GM12891 (cell line): ENCODE data around the gene UBE2M.
"Not testable (repeated sequence)": the region's sequence is repeated elsewhere in the genome, so short reads cannot be mapped to it uniquely, and the experiment has no call there.

Experiments used
- DNase-seq: peaks from one replicate; pipeline ENCODE4 v3.0.0; 2011; ENCODE audit warnings: low spot score; ENCODE audit not compliant: insufficient read length
- FAIRE-seq: peaks from 2 replicates; lab custom pipeline; 2011; peaks lifted over from hg19 to GRCh38; lab: Jason Lieb, UNC
- PAX5 ChIP-seq: IDR thresholded peaks from 2 replicates; pipeline ENCODE4 v1.6.1; 2011; ENCODE audit warnings: low read length, moderate library complexity, mild to moderate bottlenecking; ENCODE audit not compliant: insufficient read depth, severe bottlenecking
- POLR2A ChIP-seq: IDR thresholded peaks from 2 replicates; pipeline ENCODE4 v1.6.1; 2011; ENCODE audit warnings: low read depth, low read length, control low read depth
- POLR2AphosphoS5 ChIP-seq: IDR thresholded peaks from 2 replicates; pipeline ENCODE4 v1.6.1; 2011; ENCODE audit warnings: low read depth, low read length, control low read depth
- POU2F2 ChIP-seq: IDR thresholded peaks from 2 replicates; pipeline ENCODE4 v1.6.1; 2011; ENCODE audit warnings: low read depth, mild to moderate bottlenecking, control low read depth, low read length, moderate library complexity
- SPI1 ChIP-seq: IDR thresholded peaks from 2 replicates; pipeline ENCODE4 v1.6.1; 2011; ENCODE audit warnings: low read depth, low read length, control low read depth
- TAF1 ChIP-seq: IDR thresholded peaks from 2 replicates; pipeline ENCODE4 v1.6.1; 2011; ENCODE audit warnings: low read depth, low read length, control low read depth

Gene UBE2M

DNA sequence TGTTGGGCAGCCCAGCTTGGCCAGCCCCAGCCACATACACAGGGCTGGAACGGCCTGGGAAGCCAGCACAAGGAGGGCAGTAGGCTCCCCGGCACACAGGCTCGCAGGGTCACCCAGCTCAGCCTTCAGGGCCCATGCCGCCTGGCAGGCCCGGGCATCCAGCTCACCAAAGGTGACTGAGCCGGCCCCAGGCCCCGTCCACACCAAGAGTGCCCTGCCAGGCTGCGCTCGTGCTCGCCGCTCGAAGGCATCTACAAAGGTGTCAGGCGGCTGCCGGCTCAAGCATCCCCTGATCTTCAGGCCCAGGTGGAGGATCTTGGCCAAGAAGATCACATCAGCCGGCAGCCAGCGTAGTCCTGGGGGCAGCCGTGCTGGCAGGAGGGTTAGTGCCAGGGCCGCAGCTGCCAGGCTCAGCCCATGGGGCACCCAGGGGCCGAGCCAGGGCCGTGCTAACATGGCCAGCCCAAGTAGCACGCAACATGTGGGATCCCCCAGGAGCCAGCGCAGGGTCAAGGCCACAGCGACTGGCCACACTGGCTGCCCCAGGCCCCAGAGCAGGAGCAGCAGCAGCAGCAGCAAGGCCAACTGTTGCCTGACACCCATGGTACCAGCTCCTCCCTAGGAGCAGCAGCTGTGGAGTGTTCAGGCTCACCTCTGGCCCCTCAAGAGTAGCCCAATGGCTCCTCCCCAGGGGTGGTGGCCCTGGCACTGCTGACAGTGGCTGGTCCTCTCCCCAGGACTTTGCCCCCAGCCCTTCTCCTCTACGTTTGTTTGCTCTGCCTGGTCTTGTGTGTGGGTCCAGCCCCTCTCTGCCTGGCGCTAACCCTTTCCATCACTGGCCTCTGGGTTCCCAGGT lies 46.8 kb downstream of the UBE2M start, which contains the start of gene SLC27A5:
Gene SLC27A5, minus strand, starts transcription at position 640 of the 856 bp plus-strand sequence. Its CDS starts 37 bp downstream, at position 603.
- TF ChIP-seq TAF1 = no peak
- TF ChIP-seq POU2F2 = no peak
- TF ChIP-seq SPI1 = no peak
- no peak for TF ChIP-seq POLR2AphosphoS5
- TF ChIP-seq POLR2A = no peak
- no peak for TF ChIP-seq PAX5
- DNase-seq (no peak), FAIRE-seq (no peak)

DNA sequence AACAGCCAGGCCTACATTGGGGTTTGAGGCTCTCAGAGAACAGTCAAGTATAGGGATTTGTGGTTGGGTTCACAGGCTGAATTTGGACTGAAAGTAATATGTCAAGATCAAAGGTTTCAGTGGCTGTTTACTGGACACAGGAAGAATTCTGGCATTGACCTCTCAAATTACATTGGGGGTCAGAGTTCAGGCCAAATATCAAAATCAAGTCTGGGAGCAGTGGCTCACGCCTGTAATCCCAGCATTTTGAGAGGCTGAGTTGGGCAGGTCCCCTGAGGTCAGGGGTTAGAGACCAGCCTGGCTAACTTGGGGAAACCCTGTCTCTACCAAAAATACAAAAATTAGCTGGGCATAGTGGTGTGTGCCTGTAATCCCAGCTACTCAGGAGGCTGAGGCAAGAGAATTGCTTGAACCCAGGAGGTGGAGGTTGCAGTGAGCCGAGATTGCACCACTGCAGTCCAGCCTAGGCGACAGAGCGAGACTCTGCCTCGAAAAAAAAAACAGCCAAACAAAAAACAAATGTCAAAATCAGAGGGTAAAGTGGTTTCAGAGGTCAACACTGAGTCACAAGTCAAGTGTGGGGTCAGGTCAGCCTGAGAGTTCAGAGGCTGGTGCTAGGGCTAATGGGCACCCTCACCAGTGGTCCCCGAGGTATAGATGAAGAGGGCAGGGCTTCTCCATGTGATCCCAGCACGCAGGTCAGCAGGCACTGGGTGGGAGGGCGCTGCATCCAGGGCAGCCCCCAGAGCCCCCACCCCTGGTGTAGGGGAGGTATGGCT lies 48.1 kb downstream of the UBE2M start:
- FAIRE-seq = no peak
- TF ChIP-seq POLR2AphosphoS5 (no peak), POLR2A (no peak), TAF1 (no peak), PAX5 (no peak)
- DNase-seq = no peak

DNA sequence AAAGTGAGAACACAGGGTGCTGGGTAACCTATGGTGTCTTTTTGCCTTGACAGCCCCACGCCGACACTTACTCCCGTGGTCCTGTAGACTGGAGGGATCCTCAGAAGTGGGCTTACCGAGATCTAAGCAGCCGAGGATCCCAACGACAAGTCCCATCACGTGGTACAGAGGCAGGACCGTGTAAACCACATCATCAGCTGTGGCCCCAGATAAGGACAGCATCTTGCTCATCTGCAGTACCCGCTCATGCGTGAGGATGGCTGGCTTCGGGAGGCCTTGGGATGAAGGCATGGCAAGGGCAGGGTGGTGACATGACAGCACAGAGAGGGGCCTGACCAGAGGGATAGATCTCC lies 48.7 kb downstream of the UBE2M start:
- FAIRE-seq (no peak), DNase-seq (no peak)
- no peak for TF ChIP-seq TAF1
- no peak for TF ChIP-seq POLR2A
- TF ChIP-seq SPI1 = no peak
- no peak for TF ChIP-seq POU2F2
- TF ChIP-seq PAX5 = no peak
- no peak for TF ChIP-seq POLR2AphosphoS5

DNA sequence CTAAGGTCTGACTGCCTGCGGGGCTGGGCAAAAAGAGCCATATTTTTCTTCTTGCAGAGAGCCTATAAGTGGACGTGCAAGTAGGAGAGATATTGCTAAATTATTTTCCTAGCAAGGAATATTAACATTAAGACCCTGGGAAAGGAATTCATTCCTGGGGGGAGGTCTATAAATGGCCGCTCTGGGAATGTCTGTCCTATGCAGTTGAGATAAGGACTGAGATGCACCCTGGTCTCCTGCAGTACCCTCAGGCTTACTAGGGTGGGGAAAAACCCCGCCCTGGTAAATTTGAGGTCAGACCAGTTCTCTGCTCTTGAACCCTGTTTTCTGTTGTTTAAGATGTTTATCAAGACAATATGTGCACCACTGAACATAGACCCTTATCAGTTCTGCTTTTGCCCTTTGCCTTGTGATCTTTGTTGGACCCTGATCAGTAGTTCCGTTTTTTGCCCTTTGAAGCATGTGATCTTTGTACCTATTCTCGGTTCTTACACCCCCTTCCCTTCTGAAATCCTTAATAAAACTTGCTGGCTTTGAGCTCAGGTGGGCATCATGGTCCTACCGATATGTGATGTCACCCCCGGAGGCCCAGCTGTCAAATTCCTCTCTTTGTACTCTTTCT lies 50.7 kb downstream of the UBE2M start:
- not testable (repeated sequence) for DNase-seq, FAIRE-seq
